NCI-H2171 (cell line): ENCODE results near the gene RGS4.

ENCODE experiments used
- DNase-seq: peaks from one replicate; lab custom pipeline; 2025; lab: John Stamatoyannopoulos, UW

The RGS4 gene

GRCh38 chr1:163069142-163069541, at the start of gene RGS4:
Gene RGS4, plus strand, starts transcription at chr1:163069361. Its CDS starts 124 bp downstream, at chr1:163069485.
- DNase-seq, result no peak

DNA sequence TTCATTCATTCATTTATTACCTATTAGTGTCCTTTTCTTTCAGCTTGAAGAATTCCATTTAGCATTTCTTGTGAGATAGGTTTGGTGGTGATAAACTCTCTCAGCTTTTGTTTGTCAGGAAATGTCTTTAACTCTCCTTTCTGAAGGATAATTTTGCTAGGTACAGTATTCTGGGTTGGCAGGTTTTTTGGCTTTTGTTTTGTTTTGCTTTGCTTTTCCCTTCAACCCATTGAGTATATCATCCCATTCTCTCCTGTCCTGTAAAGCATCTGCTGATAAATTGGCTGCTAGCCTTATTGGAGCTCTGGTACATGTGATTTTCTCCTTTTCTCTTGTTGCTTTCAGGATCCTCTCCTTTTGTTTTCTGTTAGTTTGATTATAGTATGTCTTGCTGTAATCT, 47.0 kb upstream of the RGS4 start:
- DNase-seq, result no peak

DNA sequence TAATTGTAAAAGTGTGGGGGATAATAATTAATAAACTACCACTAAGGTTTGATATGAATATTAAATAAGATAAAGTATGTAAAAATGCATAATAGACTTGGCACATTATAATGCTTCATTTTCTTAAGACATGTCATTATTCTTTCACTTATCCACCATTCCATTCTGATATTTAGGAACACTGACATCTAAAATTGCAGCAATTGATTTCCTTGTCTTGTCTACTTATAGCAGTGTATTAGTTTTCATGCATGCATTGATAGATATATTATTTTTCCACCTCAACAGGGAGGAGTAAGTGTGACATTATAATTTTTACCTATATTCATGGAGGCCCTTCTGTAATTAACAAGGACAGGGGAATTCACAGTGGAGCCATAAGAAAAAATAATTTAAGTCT, 41.6 kb upstream of the RGS4 start:
- DNase-seq, result no peak

- no peak for DNase-seq
Observed at GRCh38 chr1:163029901-163030300, 39.3 kb upstream of the RGS4 start.

DNA sequence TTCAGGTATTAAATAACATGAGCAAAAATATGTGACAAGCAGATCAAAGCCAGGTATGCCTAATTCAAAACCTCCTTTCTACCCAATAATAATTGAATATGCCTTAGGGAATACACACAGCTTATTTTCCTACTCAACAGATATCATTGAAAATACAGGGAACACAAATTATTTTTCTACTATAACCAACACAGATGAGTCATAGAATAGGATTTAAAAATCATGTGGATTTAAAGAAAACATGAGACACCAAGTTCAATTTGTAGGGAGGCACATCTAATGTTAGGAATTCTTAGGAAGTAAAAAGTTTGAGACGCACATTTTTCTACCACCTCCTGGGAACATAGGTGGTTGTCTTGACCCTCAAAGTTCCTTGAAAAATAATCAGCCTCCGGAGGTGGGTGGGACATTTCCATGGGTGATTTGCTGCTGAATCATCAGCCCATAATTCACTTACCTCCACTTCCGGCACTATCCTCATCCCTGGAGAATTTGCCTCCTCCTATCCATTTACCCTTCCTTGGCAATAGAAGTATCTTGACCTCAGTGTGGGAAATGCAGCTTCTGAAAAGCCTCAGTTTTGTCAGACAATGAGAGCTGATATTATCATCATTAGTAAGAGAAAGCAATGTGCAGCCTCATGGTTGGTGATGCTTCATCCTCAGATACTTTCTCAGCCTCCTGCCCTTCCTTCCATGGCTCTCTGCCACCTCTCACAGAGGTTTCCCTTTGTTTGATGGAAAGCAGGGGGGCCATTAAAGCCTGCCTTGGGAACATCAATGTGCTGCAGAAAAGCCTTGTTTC, 33.5 kb upstream of the RGS4 start:
- DNase-seq, result no peak

GRCh38 chr1:163036671-163037070, 32.5 kb upstream of the RGS4 start:
- DNase-seq, result no peak

- DNase-seq, result no peak
Observed at GRCh38 chr1:163038928-163039706, 30.0 kb upstream of the RGS4 start.

- DNase-seq, result no peak
Observed at GRCh38 chr1:163039707-163040093, 29.5 kb upstream of the RGS4 start.

DNA sequence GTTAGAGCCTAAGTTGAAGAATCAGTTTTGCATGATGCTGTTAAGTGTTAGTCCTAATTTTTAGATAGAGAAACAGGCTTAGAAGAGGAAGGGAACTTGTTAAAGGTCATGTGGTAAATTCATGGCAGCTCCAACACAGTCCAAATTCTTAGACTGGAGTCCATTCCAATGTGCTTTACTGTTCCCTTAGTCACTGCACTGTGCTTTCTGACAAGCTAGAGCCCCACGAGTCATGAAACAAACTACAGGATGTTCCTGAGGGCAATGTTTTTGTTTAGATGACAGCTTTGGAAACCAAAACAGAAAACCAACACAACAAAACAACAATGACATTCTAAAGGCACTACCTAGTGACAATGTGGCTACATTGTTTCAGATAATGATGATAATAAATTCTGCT, 23.1 kb upstream of the RGS4 start:
- DNase-seq, result no peak

GRCh38 chr1:163047951-163048659, 21.1 kb upstream of the RGS4 start:
- no peak for DNase-seq

DNA sequence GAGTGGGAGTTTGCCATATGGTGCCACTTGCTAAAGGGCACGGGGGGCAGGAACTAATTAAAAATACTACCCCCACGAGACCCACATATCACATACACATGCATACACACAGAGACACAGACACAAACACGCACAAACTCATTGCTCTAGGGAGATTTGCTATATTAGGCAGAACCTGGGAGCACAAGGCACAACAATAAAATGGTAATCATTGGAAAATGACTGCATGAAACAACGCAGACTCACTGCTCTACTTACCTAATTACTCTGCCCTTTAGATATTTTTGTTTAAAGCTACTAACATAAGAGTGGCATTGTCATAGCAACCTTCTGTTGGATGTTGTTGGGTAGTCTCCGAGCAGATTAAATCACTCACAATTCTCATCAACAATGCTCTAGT, 20.3 kb upstream of the RGS4 start:
- peak; percentile 37 for DNase-seq

DNA sequence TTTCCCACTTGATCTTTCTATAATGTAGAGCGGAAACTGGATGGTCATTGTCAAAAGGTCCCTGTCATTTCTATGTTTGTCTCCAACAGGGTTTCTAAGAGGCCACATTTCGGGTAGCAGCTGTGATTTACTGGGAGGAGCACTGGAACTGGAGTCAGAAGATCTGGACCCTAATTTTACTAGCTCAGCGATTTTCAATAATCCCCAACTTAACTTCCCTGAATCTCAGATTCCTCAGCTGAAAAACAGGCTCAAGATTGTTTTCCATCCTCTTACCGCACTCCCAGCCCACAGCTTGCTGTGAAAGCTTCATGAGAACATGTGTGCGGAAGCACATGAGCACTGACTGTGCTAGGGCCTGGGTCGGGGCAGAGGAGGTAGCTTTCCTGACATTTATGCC, 19.9 kb upstream of the RGS4 start:
- no peak for DNase-seq

- DNase-seq, result no peak
Observed at GRCh38 chr1:163050496-163050895, 18.7 kb upstream of the RGS4 start.

DNA sequence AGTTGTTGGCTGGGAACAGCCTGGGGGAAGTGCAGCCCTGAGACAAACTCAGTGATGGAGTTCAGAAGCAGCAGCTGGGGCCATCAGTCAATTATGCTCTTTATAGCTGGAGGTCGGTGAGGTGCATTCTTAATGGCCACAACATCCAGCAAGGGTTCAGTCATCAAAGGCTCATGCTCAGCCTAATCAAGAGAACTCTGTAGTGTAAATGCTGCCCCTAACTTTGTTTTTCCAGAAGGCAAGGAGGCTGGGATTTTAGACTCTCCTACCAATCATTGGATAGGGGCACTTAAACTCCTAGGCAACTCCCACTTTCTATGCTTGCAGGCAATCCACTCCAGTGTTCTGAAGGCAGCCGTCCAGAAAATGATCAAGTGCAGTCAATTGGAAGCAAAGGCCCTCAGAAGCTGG, 15.0 kb upstream of the RGS4 start:
- no peak for DNase-seq

DNA sequence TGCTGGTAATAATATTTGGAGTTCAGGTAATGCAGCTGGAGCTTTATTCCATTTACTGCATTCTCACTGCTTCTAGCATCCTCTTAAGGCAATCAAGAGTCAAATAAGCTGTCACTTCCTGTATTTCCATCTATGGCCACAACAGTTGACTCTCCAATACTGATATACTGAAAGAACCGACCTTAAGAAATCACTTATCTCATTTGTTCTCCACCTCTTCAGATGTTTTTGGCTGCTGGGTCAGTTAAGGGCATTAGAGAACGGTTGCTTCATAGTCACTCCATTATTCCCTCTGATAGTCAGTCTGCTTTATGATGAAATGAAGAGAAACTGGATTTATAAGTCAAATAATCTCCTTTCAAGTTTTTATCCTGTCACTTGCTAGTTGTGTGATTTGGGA, 14.2 kb upstream of the RGS4 start:
- DNase-seq, result no peak

DNA sequence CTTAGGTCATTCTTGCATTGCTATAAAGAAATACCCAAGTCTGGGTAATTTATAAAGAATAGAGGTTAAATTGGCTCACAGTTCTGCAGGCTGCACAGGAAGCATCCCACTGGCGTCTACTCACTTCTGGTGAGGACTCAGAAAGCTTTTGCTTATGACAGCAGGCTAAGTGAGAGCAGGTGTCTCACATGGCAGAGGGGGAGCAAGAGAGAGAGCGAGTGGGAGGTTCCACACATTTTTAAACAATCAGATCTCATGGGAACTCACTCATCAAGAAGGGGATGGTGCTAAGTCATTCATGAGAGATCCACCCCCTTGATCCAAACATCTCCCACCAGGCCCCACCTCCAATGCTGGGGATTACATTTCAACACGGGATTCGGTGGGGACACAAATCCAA, 13.6 kb upstream of the RGS4 start:
- peak; percentile 76 for DNase-seq

GRCh38 chr1:163056831-163057230, 12.3 kb upstream of the RGS4 start:
- DNase-seq, result no peak

GRCh38 chr1:163060343-163061007, 8.7 kb upstream of the RGS4 start:
- no peak for DNase-seq

GRCh38 chr1:163063143-163063542, 6.0 kb upstream of the RGS4 start:
- DNase-seq, result no peak

GRCh38 chr1:163063610-163064009, 5.6 kb upstream of the RGS4 start:
- DNase-seq, result no peak

GRCh38 chr1:163066168-163066567, 3.0 kb upstream of the RGS4 start:
- no peak for DNase-seq

- no peak for DNase-seq
Observed at GRCh38 chr1:163066686-163067085, 2.5 kb upstream of the RGS4 start.
